HCT116 (cell line): Measurements from ENCODE around the gene STIM1. TPM values are rescaled to one million over a fixed set of nuclear protein-coding genes. Genes with fewer than 3 reads are reported as not detected.

ENCODE experiments used
- ATAC-seq: fragments of 200-7000 bp; cut with Tn5 transposase; 2 replicates; pipeline ENCODE4 v1.9.1; 2020; ENCODE audit warnings: mild to moderate bottlenecking, moderate library complexity
- BruUV-seq: library from RNA; stranded (reverse); fragments of 400-500 nt; replicated peaks from 2 replicates; lab custom pipeline; 2021; lab: Mats Ljungman, UMichigan
- CTCF ChIA-PET: fragments of 300-600 bp; sonication (Branson Sonifier 250); formaldehyde crosslinking; loops from one replicate; lab custom pipeline; 2021; ENCODE audit warnings: antibody characterized with exemption; lab: Charles Lee
- POLR2A ChIA-PET: fragments of 300-600, 350-600 bp; sonication (Branson Sonifier 250); formaldehyde crosslinking; loops from one replicate; lab custom pipeline; 2021; ENCODE audit warnings: antibody characterized with exemption; lab: Charles Lee
- RAD21 ChIA-PET, 2 experiments: fragments of 300-600 bp; sonication (Branson Sonifier 250); formaldehyde crosslinking; loops; one replicate each; lab custom pipeline; 2023; ENCODE audit warnings: low total read pairs in 2 of 2; ENCODE audit not compliant: uncharacterized antibody in 2 of 2, unreplicated experiment in 2 of 2, low non-redundant PET in 1 of 2; lab: Charles Lee
- DNase-seq: peaks from one replicate; pipeline ENCODE4 v3.0.0-alpha.2; 2010; ENCODE audit warnings: low read depth, low spot score
- H2AFZ ChIP-seq: fragments of 200-600 bp; shearing (Covaris generic), sonication (generic); 2 replicates; pipeline ENCODE4 v1.6.1; 2017; ENCODE audit warnings: low read depth, mixed run types, mixed read lengths, antibody characterized with exemption, low read length; ENCODE audit not compliant: poor library complexity, severe bottlenecking
- H3K27ac ChIP-seq: 2 replicates; pipeline ENCODE4 v1.5.1; 2012; ENCODE audit warnings: low read depth, low read length
- H3K27me3 ChIP-seq: fragments of 200-600 bp; sonication (generic); 2 replicates; pipeline ENCODE4 v1.6.1; 2016; ENCODE audit warnings: mixed run types, low read length, mixed read lengths; ENCODE audit not compliant: insufficient read depth
- H3K36me3 ChIP-seq, 2 experiments: fragments of 200-500 bp in 1 of 2; fragments of 200-600 bp in 1 of 2; sonication (Bioruptor generic) in 1 of 2; sonication (generic) in 1 of 2; 2 replicates each; pipeline versions ENCODE4 v1.5.1 to v1.6.1; 2014 to 2016; ENCODE audit warnings: low read length in 2 of 2, inconsistent platforms in 1 of 2, mixed read lengths in 1 of 2, mixed run types in 1 of 2; ENCODE audit not compliant: insufficient read depth in 2 of 2, control insufficient read depth in 1 of 2
- H3K4me1 ChIP-seq, 2 experiments: fragments of 200-600 bp in 1 of 2; sonication (generic) in 1 of 2; 2 replicates each; pipeline versions ENCODE4 v1.5.1 to v1.6.1; 2012 to 2017; ENCODE audit warnings: low read length in 2 of 2, inconsistent platforms in 1 of 2, mild to moderate bottlenecking in 1 of 2, mixed read lengths in 1 of 2, mixed run types in 1 of 2, moderate library complexity in 1 of 2; ENCODE audit not compliant: insufficient read depth in 2 of 2, control insufficient read depth in 1 of 2
- H3K4me2 ChIP-seq: fragments of 200-600 bp; sonication (generic); 2 replicates; pipeline ENCODE4 v1.6.1; 2017; ENCODE audit warnings: mixed run types, low read length, mixed read lengths
- H3K4me3 ChIP-seq, 2 experiments: fragments of 200-600 bp in 1 of 2; sonication (generic) in 1 of 2; replicated peaks in 1 of 2; 2 replicates each; pipeline ENCODE4 v1.5.1; 2011 to 2016; ENCODE audit warnings: low read length in 2 of 2, control low read depth in 1 of 2, low read depth in 1 of 2, mild to moderate bottlenecking in 1 of 2, mixed read lengths in 1 of 2, mixed run types in 1 of 2
- H3K79me2 ChIP-seq: fragments of 200-600 bp; sonication (generic); 2 replicates; pipeline ENCODE4 v1.6.1; 2017; ENCODE audit warnings: mild to moderate bottlenecking, mixed run types, low read length, moderate library complexity, mixed read lengths; ENCODE audit not compliant: insufficient read depth
- H3K9ac ChIP-seq: fragments of 200-600 bp; sonication (generic); 2 replicates; pipeline ENCODE4 v1.6.1; 2016; ENCODE audit warnings: low read length, mixed read lengths
- H3K9me2 ChIP-seq: fragments of 200-600 bp; sonication (generic), shearing (Covaris generic); 2 replicates; pipeline ENCODE4 v1.6.1; 2017; ENCODE audit warnings: mixed run types, mild to moderate bottlenecking, moderate library complexity; ENCODE audit not compliant: insufficient read depth
- H3K9me3 ChIP-seq, 2 experiments: fragments of 200-500 bp in 1 of 2; fragments of 200-600 bp in 1 of 2; sonication (Bioruptor generic) in 1 of 2; sonication (generic) in 1 of 2; 2 replicates each; pipeline ENCODE4 v1.6.1; 2014 to 2017; ENCODE audit warnings: low read length in 2 of 2, mixed read lengths in 2 of 2, inconsistent platforms in 1 of 2, low read depth in 1 of 2, mild to moderate bottlenecking in 1 of 2, mixed run types in 1 of 2, moderate library complexity in 1 of 2; ENCODE audit not compliant: control insufficient read depth in 1 of 2, insufficient read depth in 1 of 2
- H4K20me1 ChIP-seq: fragments of 200-600 bp; sonication (generic), shearing (Covaris generic); 2 replicates; pipeline ENCODE4 v1.6.1; 2017; ENCODE audit warnings: mixed run types, mild to moderate bottlenecking, moderate library complexity; ENCODE audit not compliant: insufficient read depth
- CEBPB ChIP-seq: IDR thresholded peaks from 2 replicates; pipeline ENCODE4 v1.6.1; 2012; ENCODE audit warnings: low read depth
- EGR1 ChIP-seq: IDR thresholded peaks from 2 replicates; pipeline ENCODE4 v1.6.1; 2012; ENCODE audit warnings: low read depth
- EZH2phosphoT487 ChIP-seq: fragments of 200-600 bp; IDR thresholded peaks from 2 replicates; pipeline ENCODE4 v1.6.1; 2018; ENCODE audit warnings: antibody characterized with exemption, borderline replicate concordance
- FOSL1 ChIP-seq: IDR thresholded peaks from 2 replicates; pipeline ENCODE4 v1.6.1; 2012; ENCODE audit warnings: low read depth
- SIN3A ChIP-seq: IDR thresholded peaks from 2 replicates; pipeline ENCODE4 v1.6.1; 2012; ENCODE audit warnings: low read depth
- SRF ChIP-seq: IDR thresholded peaks from 2 replicates; pipeline ENCODE4 v1.6.1; 2012; ENCODE audit warnings: low read depth
- ZBTB33 ChIP-seq: IDR thresholded peaks from 2 replicates; pipeline ENCODE4 v1.6.1; 2011; ENCODE audit warnings: mild to moderate bottlenecking, low read length, moderate library complexity; ENCODE audit not compliant: insufficient replicate concordance; ENCODE audit errors: extremely low read depth
- ZFX ChIP-seq: fragments of 450-650 bp; IDR thresholded peaks from 2 replicates; pipeline ENCODE4 v1.6.1; 2017
- intact Hi-C: fragments of 100-400 bp; cut with micrococcal nuclease; formaldehyde crosslinking; loops from 2 replicates; pipeline ENCODE4 v1.10.0; 2022
- total RNA-seq: library from RNA; stranded (reverse); gene quantifications from one replicate; pipeline ENCODE4 v1.2.1, GENCODE V29; 2021; ENCODE audit not compliant: unreplicated experiment
- TF ChIP-seq, protein P1 (sequence below): IDR thresholded peaks from 2 replicates; pipeline ENCODE4 v1.6.1; 2012

Gene STIM1
- total RNA-seq, 1 experiment from 2014 or later = 22.3 TPM

DNA sequence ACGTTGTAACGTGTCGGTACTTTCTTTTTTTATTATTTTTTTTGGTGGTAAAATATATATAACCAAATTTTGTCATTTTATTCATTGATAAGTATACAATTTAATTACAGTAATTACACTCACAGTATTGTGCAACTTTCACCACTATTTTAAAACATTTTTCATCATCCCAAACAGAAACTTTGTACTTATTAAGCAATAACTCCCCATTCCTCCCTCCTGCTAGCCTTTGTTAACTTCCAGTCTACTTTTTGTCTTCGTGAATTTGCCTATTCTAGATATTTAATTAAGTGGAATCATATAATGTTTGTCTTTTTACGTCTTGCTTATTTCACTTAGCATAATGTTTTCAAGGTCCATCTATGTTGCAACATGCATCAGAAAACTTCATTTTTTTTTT lies 58.5 kb downstream of the STIM1 start:
- Histone ChIP-seq H3K9me3 (no peaks in the 10 kb centered on the region), H3K9ac (no peak overlapping the region), H3K4me1 (peaks cover 0 to 5% of the 10 kb centered on the region in 2 experiments; a peak in 1 of 4 replicates), H3K79me2 (no peaks in the 10 kb centered on the region), H3K4me2 (no peak overlapping the region), H3K9me2 (no peaks in the 10 kb centered on the region), H3K27me3 (no peaks in the 10 kb centered on the region), H3K4me3 (no peak overlapping the region), H3K36me3 (no peaks in the 10 kb centered on the region), H2AFZ (no peak overlapping the region), H3K27ac (no peak overlapping the region), H4K20me1 (no peaks in the 10 kb centered on the region)
- RAD21 ChIA-PET = no interaction called here
- no peak for DNase-seq
- no TSS peak for BruUV-seq
- TF ChIP-seq EZH2phosphoT487 (no peak), ZFX (no peak), SIN3A (no peak), SRF (no peak), ZBTB33 (no peak), EGR1 (no peak), FOSL1 (no peak)
- TF ChIP-seq, protein P1, sequence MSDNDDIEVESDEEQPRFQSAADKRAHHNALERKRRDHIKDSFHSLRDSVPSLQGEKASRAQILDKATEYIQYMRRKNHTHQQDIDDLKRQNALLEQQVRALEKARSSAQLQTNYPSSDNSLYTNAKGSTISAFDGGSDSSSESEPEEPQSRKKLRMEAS = no peak
- POLR2A ChIA-PET = no interaction called here
- intact Hi-C loops = no loop called here
- no peak for ATAC-seq
- CTCF ChIA-PET = interaction anchor here (1.2 kb wide), 1 partner anchor 59 kb away, joined by 6 read pairs; the partner anchor contains the start of gene STIM1

- intact Hi-C loops = no loop called here
- H3K4me3 ChIP-seq = no peak overlapping the region
- ChIA-PET CTCF (interaction anchor here (1.2 kb wide), 1 partner anchor 60 kb away, joined by 6 read pairs; the partner anchor contains the start of gene STIM1), RAD21 (no interaction called here), POLR2A (no interaction called here)
- H3K27ac ChIP-seq = no peak overlapping the region
- DNase-seq (no peak), ATAC-seq (no peak)
- H3K36me3 ChIP-seq = no peaks in the 10 kb centered on the region
- H3K27me3 ChIP-seq = no peaks in the 10 kb centered on the region
- H3K9me3 ChIP-seq = no peaks in the 10 kb centered on the region
- H3K4me2 ChIP-seq = no peak overlapping the region
- H3K4me1 ChIP-seq = peaks cover 4 to 13% of the 10 kb centered on the region in 2 experiments
- H3K79me2 ChIP-seq = no peaks in the 10 kb centered on the region
- no peak for TF ChIP-seq ZBTB33
- no peak for TF ChIP-seq FOSL1
- no peak for TF ChIP-seq CEBPB
- BruUV-seq = no TSS peak
- no peaks in the 10 kb centered on the region for H3K9me2 ChIP-seq
- H3K9ac ChIP-seq = no peak overlapping the region
- H4K20me1 ChIP-seq = no peaks in the 10 kb centered on the region
- H2AFZ ChIP-seq = no peak overlapping the region
Observed at GRCh38 chr11:3914805-3915204, 59.3 kb downstream of the STIM1 start.
